Naive B cell (primary cell): ENCODE results near the gene KLHL1. TPM values are rescaled to one million over a fixed set of nuclear protein-coding genes. Genes with fewer than 3 reads are reported as not detected.
"Not testable (repeated sequence)": the region's sequence is repeated elsewhere in the genome, so short reads cannot be mapped to it uniquely, and the experiment has no call there.

Experiments
- ATAC-seq, 2 donors: fragments of 150-1000 bp; cut with Tn5 transposase; 2 replicates each; pipeline ENCODE4 v1.10.0; 2021; ENCODE audit warnings: low read depth in 2 of 2, mild to moderate bottlenecking in 2 of 2, moderate library complexity in 2 of 2
- DNase-seq: peaks from one replicate; pipeline ENCODE4 v3.0.0; 2022
- H3K27ac Mint-ChIP-seq, 6 donors: one replicate each; pipeline ENCODE4 v1.8.0; 2020 to 2022; ENCODE audit warnings: mild to moderate bottlenecking in 6 of 6, mixed read lengths in 6 of 6, moderate library complexity in 5 of 6, inconsistent platforms in 2 of 6
- H3K27me3 Mint-ChIP-seq, 3 donors: one replicate each; pipeline ENCODE4 v1.8.0; 2021 to 2022; ENCODE audit warnings: mixed read lengths in 3 of 3, mild to moderate bottlenecking in 1 of 3
- H3K36me3 Mint-ChIP-seq, 2 donors: one replicate each; pipeline ENCODE4 v1.8.0; 2020 to 2022; ENCODE audit warnings: mixed read lengths in 2 of 2, inconsistent platforms in 1 of 2, mild to moderate bottlenecking in 1 of 2
- H3K4me1 Mint-ChIP-seq, 3 donors: one replicate each; pipeline ENCODE4 v1.8.0; 2020 to 2022; ENCODE audit warnings: mixed read lengths in 3 of 3, inconsistent platforms in 1 of 3, mild to moderate bottlenecking in 1 of 3, moderate library complexity in 1 of 3
- H3K4me3 Mint-ChIP-seq, 8 donors: one replicate each; pipeline ENCODE4 v1.8.0; 2020 to 2022; ENCODE audit warnings: mild to moderate bottlenecking in 8 of 8, mixed read lengths in 8 of 8, moderate library complexity in 8 of 8, inconsistent platforms in 2 of 8
- H3K9me3 Mint-ChIP-seq, 7 donors: one replicate each; pipeline ENCODE4 v1.8.0; 2020 to 2022; ENCODE audit warnings: mixed read lengths in 7 of 7, mild to moderate bottlenecking in 5 of 7, inconsistent platforms in 2 of 7, moderate library complexity in 1 of 7
- polyA plus RNA-seq, 6 donors: library from polyadenylated mRNA; unstranded; fragments of 300-500 nt; fragmentation: Illumina TruSeq; gene quantifications; one replicate each; pipeline ENCODE4 v1.2.3, GENCODE V29; 2021; ENCODE audit warnings: low read depth in 6 of 6

KLHL1 gene
- polyA plus RNA-seq: not detected

- Mint-ChIP-seq H3K27me3 (peaks cover 0 to 9% (median 0%) of the 10 kb centered on the region in 3 donors), H3K9me3 (peaks cover 0 to 9% (median 0%) of the 10 kb centered on the region in 7 donors), H3K27ac (no peak within 1 kb of the TSS), H3K4me3 (no peak within 1 kb of the TSS), H3K36me3 (no peaks in the 10 kb centered on the region), H3K4me1 (peaks cover 0 to 2% (median 0%) of the 10 kb centered on the region in 3 donors)
- ATAC-seq (no peak), DNase-seq (no peak)
These were observed at the start of gene KLHL1 for GRCh38 chr13:70108356-70109105. KLHL1 (minus strand) TSS chr13:70108452; CDS start chr13:70107699, 753 bp downstream.

GRCh38 chr13:70142658-70143057 is 34.4 kb upstream of the KLHL1 start:
- ATAC-seq, H3K27ac Mint-ChIP-seq, H3K4me1 Mint-ChIP-seq, H3K27me3 Mint-ChIP-seq, H3K36me3 Mint-ChIP-seq, H3K4me3 Mint-ChIP-seq, DNase-seq, H3K9me3 Mint-ChIP-seq: not testable (repeated sequence)

- no peak for DNase-seq
- Mint-ChIP-seq H3K27me3 (no peaks in the 10 kb centered on the region), H3K9me3 (peaks cover 0 to 11% (median 0%) of the 10 kb centered on the region in 7 donors), H3K36me3 (no peaks in the 10 kb centered on the region), H3K27ac (no peak overlapping the region), H3K4me3 (no peak overlapping the region), H3K4me1 (no peaks in the 10 kb centered on the region)
- ATAC-seq: no peak
These were observed 19.8 kb upstream of the KLHL1 start for GRCh38 chr13:70128098-70128497.

- Mint-ChIP-seq H3K4me3 (no peak overlapping the region), H3K4me1 (no peaks in the 10 kb centered on the region), H3K36me3 (no peaks in the 10 kb centered on the region), H3K27me3 (no peaks in the 10 kb centered on the region), H3K9me3 (peaks cover 0 to 5% (median 0%) of the 10 kb centered on the region in 7 donors), H3K27ac (no peak overlapping the region)
- DNase-seq (no peak), ATAC-seq (no peak)
These were observed 17.4 kb upstream of the KLHL1 start for GRCh38 chr13:70125693-70126092.

- Mint-ChIP-seq H3K9me3 (peaks cover 0 to 8% (median 0%) of the 10 kb centered on the region in 7 donors), H3K4me3 (no peak overlapping the region), H3K36me3 (no peaks in the 10 kb centered on the region), H3K27ac (no peak overlapping the region), H3K4me1 (no peaks in the 10 kb centered on the region), H3K27me3 (no peaks in the 10 kb centered on the region)
- no peak for DNase-seq
- ATAC-seq: no peak
These were observed 9.2 kb upstream of the KLHL1 start for GRCh38 chr13:70117338-70117905.

GRCh38 chr13:70107498-70108281 is 562 bp downstream of the KLHL1 start, which contains the start of gene ATXN8OS:
ATXN8OS (plus strand) TSS chr13:70107826.
- peaks cover 0 to 9% (median 0%) of the 10 kb centered on the region in 3 donors for H3K27me3 Mint-ChIP-seq
- H3K9me3 Mint-ChIP-seq: peaks cover 0 to 9% (median 2%) of the 10 kb centered on the region in 7 donors
- DNase-seq (no peak), ATAC-seq (no peak)
- H3K27ac Mint-ChIP-seq: no peak within 1 kb of the TSS
- H3K36me3 Mint-ChIP-seq: no peaks in the 10 kb centered on the region
- H3K4me1 Mint-ChIP-seq: peaks cover 0 to 2% (median 0%) of the 10 kb centered on the region in 3 donors
- no peak within 1 kb of the TSS for H3K4me3 Mint-ChIP-seq

- peaks cover 0 to 2% (median 0%) of the 10 kb centered on the region in 3 donors for H3K4me1 Mint-ChIP-seq
- no peak overlapping the region for H3K27ac Mint-ChIP-seq
- DNase-seq (no peak), ATAC-seq (no peak)
- H3K9me3 Mint-ChIP-seq: peaks cover 0 to 9% (median 2%) of the 10 kb centered on the region in 7 donors
- no peak overlapping the region for H3K4me3 Mint-ChIP-seq
- no peaks in the 10 kb centered on the region for H3K36me3 Mint-ChIP-seq
- H3K27me3 Mint-ChIP-seq: peaks cover 0 to 9% (median 0%) of the 10 kb centered on the region in 3 donors
These were observed 1.1 kb downstream of the KLHL1 start for GRCh38 chr13:70107125-70107497.

GRCh38 chr13:70104481-70104880 is 3.8 kb downstream of the KLHL1 start:
- Mint-ChIP-seq H3K4me3 (no peak overlapping the region), H3K27ac (no peak overlapping the region), H3K9me3 (peaks cover 0 to 9% (median 2%) of the 10 kb centered on the region in 7 donors), H3K36me3 (no peaks in the 10 kb centered on the region), H3K27me3 (peaks cover 0 to 9% (median 0%) of the 10 kb centered on the region in 3 donors), H3K4me1 (peaks cover 0 to 2% (median 0%) of the 10 kb centered on the region in 3 donors)
- DNase-seq (no peak), ATAC-seq (no peak)

- no peak overlapping the region for H3K4me3 Mint-ChIP-seq
- H3K4me1 Mint-ChIP-seq: no peaks in the 10 kb centered on the region
- H3K27me3 Mint-ChIP-seq: no peaks in the 10 kb centered on the region
- H3K9me3 Mint-ChIP-seq: peaks cover 0 to 7% (median 0%) of the 10 kb centered on the region in 7 donors
- H3K36me3 Mint-ChIP-seq: no peaks in the 10 kb centered on the region
- DNase-seq: no peak
- no peak for ATAC-seq
- no peak overlapping the region for H3K27ac Mint-ChIP-seq
These were observed 9.6 kb downstream of the KLHL1 start for GRCh38 chr13:70098669-70099068.

- H3K27me3 Mint-ChIP-seq: no peaks in the 10 kb centered on the region
- H3K27ac Mint-ChIP-seq: no peak overlapping the region
These were observed 18.1 kb downstream of the KLHL1 start for GRCh38 chr13:70090036-70090723.

GRCh38 chr13:70088926-70089325 is 19.3 kb downstream of the KLHL1 start:
- no peaks in the 10 kb centered on the region for H3K36me3 Mint-ChIP-seq
- DNase-seq (no peak), ATAC-seq (no peak)
- no peak overlapping the region for H3K4me3 Mint-ChIP-seq
- no peaks in the 10 kb centered on the region for H3K27me3 Mint-ChIP-seq
- H3K27ac Mint-ChIP-seq: no peak overlapping the region
- no peaks in the 10 kb centered on the region for H3K4me1 Mint-ChIP-seq
- peaks cover 2 to 18% (median 10%) of the 10 kb centered on the region in 7 donors for H3K9me3 Mint-ChIP-seq

More at GRCh38 chr13:70090036-70090723, 18.1 kb downstream of the KLHL1 start:
- Mint-ChIP-seq H3K4me1 (no peaks in the 10 kb centered on the region), H3K4me3 (no peak overlapping the region), H3K9me3 (peaks cover 2 to 14% (median 6%) of the 10 kb centered on the region in 7 donors), H3K36me3 (no peaks in the 10 kb centered on the region)
- ATAC-seq: no peak
- DNase-seq: no peak

GRCh38 chr13:70087247-70087646 is 21.0 kb downstream of the KLHL1 start:
- H3K27ac Mint-ChIP-seq: no peak overlapping the region
- ATAC-seq: no peak
- H3K9me3 Mint-ChIP-seq: peaks cover 3 to 18% (median 8%) of the 10 kb centered on the region in 7 donors
- H3K36me3 Mint-ChIP-seq: no peaks in the 10 kb centered on the region
- no peaks in the 10 kb centered on the region for H3K4me1 Mint-ChIP-seq
- no peaks in the 10 kb centered on the region for H3K27me3 Mint-ChIP-seq
- DNase-seq: no peak
- no peak overlapping the region for H3K4me3 Mint-ChIP-seq

GRCh38 chr13:70080012-70080411 is 28.2 kb downstream of the KLHL1 start:
- Mint-ChIP-seq H3K4me3 (no peak overlapping the region), H3K4me1 (no peaks in the 10 kb centered on the region), H3K9me3 (peaks cover 0 to 13% (median 6%) of the 10 kb centered on the region in 7 donors), H3K27ac (no peak overlapping the region), H3K36me3 (no peaks in the 10 kb centered on the region), H3K27me3 (no peaks in the 10 kb centered on the region)
- DNase-seq (no peak), ATAC-seq (no peak)
